CD4-positive, alpha-beta memory T cell (primary cell): ENCODE results near the gene PEX19. TPM values are rescaled to one million over a fixed set of nuclear protein-coding genes. Genes with fewer than 3 reads are reported as not detected.
"Not testable (repeated sequence)": the region's sequence is repeated elsewhere in the genome, so short reads cannot be mapped to it uniquely, and the experiment has no call there.

Experiments
- CTCF ChIA-PET: fragments of 350-600 bp; sonication (Branson Sonifier 250); formaldehyde crosslinking; loops from one replicate; lab custom pipeline; 2021; ENCODE audit warnings: inconsistent platforms; ENCODE audit not compliant: partially characterized antibody; lab: Charles Lee
- POLR2A ChIA-PET: fragments of 350-600 bp; sonication (Branson Sonifier 250); formaldehyde crosslinking; loops from one replicate; lab custom pipeline; 2021; ENCODE audit not compliant: partially characterized antibody; lab: Charles Lee
- DNase-seq, 5 donors: peaks; one replicate each; pipeline versions ENCODE4 v3.0.0 to v3.0.0-alpha.2; 2020 to 2022; ENCODE audit warnings: mixed read lengths in 1 of 5
- H3K27ac ChIP-seq: one replicate; pipeline ENCODE4 v1.7.0; 2013; ENCODE audit warnings: low read depth, low read length
- H3K27me3 ChIP-seq: 2 replicates; pipeline ENCODE4 v1.7.0; 2013; ENCODE audit warnings: mild to moderate bottlenecking, low read length, moderate library complexity; ENCODE audit not compliant: insufficient read depth
- H3K36me3 ChIP-seq: 2 replicates; pipeline ENCODE4 v1.7.0; 2013; ENCODE audit warnings: mild to moderate bottlenecking, low read length, moderate library complexity; ENCODE audit not compliant: insufficient read depth
- H3K4me1 ChIP-seq: 2 replicates; pipeline ENCODE4 v1.7.0; 2013; ENCODE audit warnings: mild to moderate bottlenecking, low read length, moderate library complexity; ENCODE audit not compliant: insufficient read depth
- H3K4me3 ChIP-seq, 2 donors: one replicate each; pipeline ENCODE4 v1.7.0; 2013; ENCODE audit warnings: low read length in 2 of 2, mild to moderate bottlenecking in 1 of 2
- H3K9me3 ChIP-seq, 2 donors: one replicate each; pipeline ENCODE4 v1.7.0; 2013; ENCODE audit warnings: low read length in 2 of 2, control low read depth in 1 of 2; ENCODE audit not compliant: control insufficient read depth in 1 of 2
- H3K27ac Mint-ChIP-seq, 7 donors: one replicate each; pipeline ENCODE4 v1.8.0; 2020 to 2021; ENCODE audit warnings: mixed read lengths in 7 of 7, mild to moderate bottlenecking in 6 of 7, inconsistent platforms in 3 of 7, moderate library complexity in 3 of 7
- H3K27me3 Mint-ChIP-seq, 2 donors: one replicate each; pipeline ENCODE4 v1.8.0; 2020 to 2021; ENCODE audit warnings: mixed read lengths in 2 of 2
- H3K36me3 Mint-ChIP-seq, 2 donors: one replicate each; pipeline ENCODE4 v1.8.0; 2020 to 2021; ENCODE audit warnings: mixed read lengths in 2 of 2, inconsistent platforms in 1 of 2, mild to moderate bottlenecking in 1 of 2
- H3K4me1 Mint-ChIP-seq, 4 donors: one replicate each; pipeline ENCODE4 v1.8.0; 2020 to 2021; ENCODE audit warnings: mixed read lengths in 4 of 4, mild to moderate bottlenecking in 1 of 4
- H3K4me3 Mint-ChIP-seq, 8 donors: one replicate each; pipeline ENCODE4 v1.8.0; 2020 to 2021; ENCODE audit warnings: mixed read lengths in 8 of 8, mild to moderate bottlenecking in 7 of 8, moderate library complexity in 6 of 8, inconsistent platforms in 3 of 8
- H3K9me3 Mint-ChIP-seq, 8 donors: one replicate each; pipeline ENCODE4 v1.8.0; 2020 to 2021; ENCODE audit warnings: mixed read lengths in 8 of 8, mild to moderate bottlenecking in 5 of 8, inconsistent platforms in 3 of 8, moderate library complexity in 1 of 8
- intact Hi-C: fragments of 100-400 bp; cut with micrococcal nuclease; formaldehyde crosslinking; loops from one replicate; pipeline ENCODE4 v1.15.1; 2023
- polyA plus RNA-seq, 2 donors: library from polyadenylated mRNA; unstranded; fragments of 300-500 nt; fragmentation: Illumina TruSeq; gene quantifications; one replicate each; pipeline ENCODE4 v1.2.3, GENCODE V29; 2021
- total RNA-seq, 2 experiments: library from RNA; stranded (reverse); gene quantifications; one replicate each; pipeline ENCODE4 v1.2.3, GENCODE V29; 2021

The PEX19 gene
- total and polyA plus RNA-seq, 4 experiments from 2014 or later, result 41.2 to 84.0 (median 57.0) TPM

DNA sequence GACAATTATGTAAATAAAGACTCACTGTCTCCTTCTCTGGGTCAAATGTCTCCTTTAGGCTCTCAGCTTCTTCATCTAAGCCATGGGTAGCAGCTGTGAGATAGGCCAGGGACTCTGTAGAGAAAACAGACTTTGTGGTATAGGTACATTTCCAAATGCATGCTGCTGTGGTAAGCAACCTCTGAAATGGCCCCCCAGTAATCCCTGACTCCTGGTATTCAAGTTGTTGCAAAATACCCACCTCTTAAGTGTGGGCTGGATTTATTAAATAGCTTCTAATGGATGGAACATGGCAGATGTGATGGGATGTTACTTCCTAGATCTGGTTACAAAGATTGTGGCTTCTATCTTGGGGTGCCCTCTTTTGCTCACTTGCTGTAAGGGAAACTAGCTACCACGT lies 11.1 kb upstream of the PEX19 start:
- H3K27ac Mint-ChIP-seq, result peak overlapping the region in 3 of 7 donors; percentile 30 to 57 (median 31)
- no peak overlapping the region for H3K4me3 Mint-ChIP-seq
- CTCF ChIA-PET, result interaction anchor here (0.9 to 9.2 kb wide), 2 partner anchors 44 to 107 kb away, joined by 4 to 177 read pairs; partner anchors contain the start of gene CASQ1
- no peak overlapping the region for H3K27ac ChIP-seq
- no peaks in the 10 kb centered on the region for H3K27me3 Mint-ChIP-seq
- H3K36me3 ChIP-seq, result peaks cover 93% of the 10 kb centered on the region
- DNase-seq, result no peak
- intact Hi-C loops, result no loop called here
- no peak overlapping the region for H3K4me3 ChIP-seq
- no peaks in the 10 kb centered on the region for H3K4me1 ChIP-seq
- no peaks in the 10 kb centered on the region for H3K27me3 ChIP-seq
- H3K9me3 Mint-ChIP-seq, result no peaks in the 10 kb centered on the region
- peaks cover 3 to 4% (median 4%) of the 10 kb centered on the region in 4 donors for H3K4me1 Mint-ChIP-seq
- H3K36me3 Mint-ChIP-seq, result peaks cover 62 to 89% of the 10 kb centered on the region in 2 donors
- POLR2A ChIA-PET, result interaction anchor here (0.9 to 1.0 kb wide), 2 partner anchors 8 to 11 kb away, joined by 3 to 5 read pairs; partner anchors contain the start of gene PEX19
- no peaks in the 10 kb centered on the region for H3K9me3 ChIP-seq

DNA sequence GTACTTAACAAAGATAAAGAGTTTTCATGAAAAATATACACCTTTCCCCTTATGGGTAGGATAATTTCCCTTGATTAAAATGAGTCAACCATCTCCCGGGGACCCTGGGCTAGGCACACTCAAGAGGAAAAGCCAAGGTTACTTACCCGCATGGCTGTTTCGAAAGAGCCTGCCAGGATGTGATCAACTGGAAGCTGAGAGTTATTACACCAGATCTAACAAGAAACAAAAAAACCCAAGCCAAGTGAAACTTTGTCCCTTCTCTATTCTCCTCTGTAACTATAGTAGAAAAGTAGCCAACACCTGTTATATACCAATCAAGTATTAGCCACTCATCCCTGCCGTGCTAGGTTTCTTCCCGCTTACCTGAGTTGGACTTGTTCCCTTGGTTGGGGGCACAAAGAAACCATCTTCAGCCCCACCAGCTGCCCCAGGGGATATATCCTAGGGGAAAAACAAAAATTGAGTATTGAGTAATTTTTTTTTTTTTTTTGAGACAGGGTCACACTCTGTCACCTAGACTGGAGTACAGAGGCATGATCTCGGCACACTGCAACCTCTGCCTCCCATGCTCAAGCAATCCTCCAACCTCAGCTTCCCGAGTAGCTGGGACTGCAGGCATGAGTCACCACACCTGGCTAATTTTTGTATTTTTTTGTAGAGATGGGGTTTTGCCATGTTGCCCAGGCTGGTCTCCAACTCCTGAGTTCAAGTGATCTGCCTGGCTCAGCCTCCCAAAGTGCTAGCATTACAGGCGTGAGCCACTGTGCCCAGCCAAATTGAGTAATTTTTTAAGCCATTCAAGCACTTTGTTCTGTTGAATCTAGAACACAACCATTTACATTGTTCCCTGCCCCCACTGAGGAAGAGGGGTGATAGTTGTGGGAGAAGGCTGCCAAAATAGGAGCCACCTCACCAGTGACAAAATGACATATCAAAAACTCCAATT lies 8.4 kb upstream of the PEX19 start:
- H3K9me3 Mint-ChIP-seq, result no peaks in the 10 kb centered on the region
- peaks cover 67 to 93% of the 10 kb centered on the region in 2 donors for H3K36me3 Mint-ChIP-seq
- intact Hi-C loops, result no loop called here
- no peaks in the 10 kb centered on the region for H3K27me3 Mint-ChIP-seq
- H3K4me3 Mint-ChIP-seq, result no peak overlapping the region
- no peak for DNase-seq
- H3K27ac Mint-ChIP-seq, result peak overlapping the region in 2 of 7 donors; percentile 21 to 48
- H3K27ac ChIP-seq, result no peak overlapping the region
- H3K9me3 ChIP-seq, result no peaks in the 10 kb centered on the region
- ChIA-PET CTCF (interaction anchor here (0.9 to 9.2 kb wide), 22 partner anchors 9 to 246 kb away, joined by 3 to 177 read pairs (median 21); partner anchors contain the start of genes CASQ1 and DCAF8), POLR2A (interaction anchor here (1.0 to 1.1 kb wide), 3 partner anchors 9 to 83 kb away, joined by 3 to 4 read pairs (median 3); partner anchors contain the start of gene PEX19)
- H3K27me3 ChIP-seq, result no peaks in the 10 kb centered on the region
- no peak overlapping the region for H3K4me3 ChIP-seq
- peaks cover 4 to 6% (median 4%) of the 10 kb centered on the region in 4 donors for H3K4me1 Mint-ChIP-seq
- peaks cover 88% of the 10 kb centered on the region for H3K36me3 ChIP-seq
- H3K4me1 ChIP-seq, result no peaks in the 10 kb centered on the region

DNA sequence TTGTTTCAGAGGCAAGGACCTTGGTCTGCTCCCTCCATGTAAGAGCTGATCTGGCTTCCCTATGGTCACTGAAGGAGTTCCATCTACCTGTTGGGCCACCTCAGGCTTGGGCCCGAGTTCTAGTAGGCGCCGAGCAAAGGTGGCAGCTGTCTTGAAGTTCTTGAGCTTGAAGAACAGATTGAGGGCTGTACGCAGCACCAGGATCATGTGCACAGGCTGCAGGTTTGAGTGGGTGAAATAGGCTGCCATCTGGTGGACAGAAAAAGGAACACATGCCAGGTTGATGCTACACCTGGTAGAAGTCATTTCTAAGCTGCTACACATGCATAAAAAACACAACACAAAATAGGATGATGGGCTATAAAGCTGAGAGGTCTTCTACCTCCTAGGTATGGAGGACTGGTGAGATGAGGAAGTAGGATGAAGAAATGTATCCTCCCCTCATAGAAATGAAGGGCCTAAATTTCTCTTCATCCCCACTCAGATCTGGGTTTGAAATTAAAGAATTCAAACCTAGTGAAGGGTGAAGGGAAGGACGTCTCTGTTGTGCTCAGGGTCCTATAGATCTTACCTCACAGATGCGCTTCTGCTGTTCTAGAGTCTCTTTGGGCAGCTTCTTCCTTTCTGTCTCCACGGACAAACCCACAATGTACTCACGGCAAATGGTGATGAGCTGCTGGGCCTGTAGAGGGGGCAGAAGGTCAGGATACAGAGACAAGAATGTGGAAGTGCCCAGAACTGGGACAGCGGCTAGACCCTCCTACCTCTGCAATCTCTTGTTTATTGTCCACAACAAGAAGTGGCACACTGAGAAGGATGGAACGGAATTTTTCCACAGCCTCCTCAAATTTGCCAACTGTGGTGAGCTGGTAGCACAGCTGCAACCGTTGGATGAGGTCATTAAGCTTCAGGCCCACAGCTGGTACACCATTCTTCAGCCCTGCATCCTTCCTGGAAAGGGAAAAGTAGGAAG lies 6.6 kb upstream of the PEX19 start:
- intact Hi-C loops, result loop anchor here (1.0 to 2.0 kb wide), 4 partner anchors 39 to 245 kb away; no protein-coding TSS in a partner anchor

DNA sequence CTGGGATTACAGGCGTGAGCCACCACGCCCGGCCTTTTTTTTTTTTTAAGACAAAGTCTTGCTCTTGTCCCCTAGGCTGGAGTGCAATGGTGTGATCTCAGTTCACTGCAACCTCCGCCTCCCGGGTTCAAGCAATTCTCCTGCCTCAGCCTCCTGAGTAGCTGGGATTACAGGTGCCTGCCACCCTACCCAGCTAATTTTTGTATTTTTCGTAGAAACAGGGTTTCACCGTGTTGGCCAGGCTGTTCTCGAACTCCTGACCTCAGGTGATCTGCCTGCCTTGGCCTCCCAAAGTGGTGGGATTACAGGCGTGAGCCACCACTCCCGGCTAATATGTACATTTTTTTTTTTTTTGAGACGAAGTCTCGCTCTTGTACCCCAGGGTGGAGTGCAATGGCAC lies 2.8 kb upstream of the PEX19 start:
- H3K4me3 ChIP-seq, H3K9me3 ChIP-seq, H3K27me3 Mint-ChIP-seq, H3K9me3 Mint-ChIP-seq, H3K27ac Mint-ChIP-seq, H3K4me3 Mint-ChIP-seq, H3K27ac ChIP-seq, DNase-seq, H3K27me3 ChIP-seq: not testable (repeated sequence)
- intact Hi-C loops, result loop anchor here (5.0 kb wide), 1 partner anchor 80 kb away; the partner anchor contains the start of gene PEA15
- ChIA-PET CTCF (interaction anchor here (0.6 to 9.2 kb wide), 6 partner anchors 11 to 187 kb away, joined by 3 to 177 read pairs (median 5); partner anchors contain the start of gene CASQ1), POLR2A (interaction anchor here (0.7 to 1.3 kb wide), 4 partner anchors 8 to 187 kb away, joined by 3 to 6 read pairs (median 3); partner anchors contain the start of gene DCAF8)
- Histone ChIP-seq H3K36me3 (peaks cover 36% of the 10 kb centered on the region), H3K4me1 (peaks cover 24% of the 10 kb centered on the region)
- Mint-ChIP-seq H3K4me1 (peaks cover 21 to 41% (median 30%) of the 10 kb centered on the region in 4 donors), H3K36me3 (peaks cover 36 to 58% of the 10 kb centered on the region in 2 donors)

More for the DNA sequence above, 6.6 kb upstream of the PEX19 start:
- no peaks in the 10 kb centered on the region for H3K27me3 ChIP-seq
- no peaks in the 10 kb centered on the region for H3K4me1 ChIP-seq
- H3K9me3 Mint-ChIP-seq, result no peaks in the 10 kb centered on the region
- peaks cover 4 to 10% (median 4%) of the 10 kb centered on the region in 4 donors for H3K4me1 Mint-ChIP-seq
- H3K27me3 Mint-ChIP-seq, result no peaks in the 10 kb centered on the region
- H3K36me3 ChIP-seq, result peaks cover 70% of the 10 kb centered on the region
- H3K27ac Mint-ChIP-seq, result peak overlapping the region; percentile 0 to 90 (median 77)
- no peak overlapping the region for H3K4me3 ChIP-seq
- no peak overlapping the region for H3K27ac ChIP-seq
- DNase-seq, result peak; percentile 75 to 79 (median 76)
- POLR2A ChIA-PET, result interaction anchor here (0.6 to 2.4 kb wide), 14 partner anchors 10 to 193 kb away, joined by 3 to 15 read pairs (median 4); partner anchors contain the start of genes DCAF8 and IGSF8
- H3K36me3 Mint-ChIP-seq, result peaks cover 51 to 80% of the 10 kb centered on the region in 2 donors
- CTCF ChIA-PET, result interaction anchor here (0.6 to 9.2 kb wide), 58 partner anchors 11 to 245 kb away, joined by 3 to 177 read pairs (median 6); partner anchors contain the start of genes CASQ1, COPA, DCAF8 and IGSF8
- no peak overlapping the region for H3K4me3 Mint-ChIP-seq
- no peaks in the 10 kb centered on the region for H3K9me3 ChIP-seq

DNA sequence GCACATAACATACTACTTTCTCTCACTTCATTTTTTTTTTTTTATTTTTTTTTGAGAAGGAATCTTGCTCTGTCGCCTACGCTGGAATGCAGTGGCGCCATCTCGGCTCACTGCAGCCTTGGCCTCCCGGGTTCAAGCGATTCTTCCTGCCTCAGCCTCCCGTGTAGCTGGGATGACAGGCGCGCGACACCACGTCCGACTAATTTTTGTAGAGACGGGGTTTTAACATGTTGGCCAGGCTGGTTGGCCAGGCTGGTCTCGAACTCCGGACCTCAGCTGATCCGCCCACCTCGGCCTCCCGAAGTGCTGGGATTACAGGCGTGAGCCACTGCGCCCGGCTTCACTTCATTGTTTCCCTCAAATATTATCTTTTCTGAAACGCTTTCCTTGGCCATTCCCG lies 573 bp upstream of the PEX19 start:
- POLR2A ChIA-PET, result interaction anchor here (0.6 to 3.9 kb wide), 15 partner anchors 10 to 836 kb away, joined by 3 to 90 read pairs (median 5); partner anchors contain the start of genes DCAF8, IGSF8 and PEA15
- peaks cover 24% of the 10 kb centered on the region for H3K4me1 ChIP-seq
- peak overlapping the region; percentile 53 to 98 for H3K4me3 ChIP-seq
- CTCF ChIA-PET, result interaction anchor here (0.7 to 2.7 kb wide), 8 partner anchors 10 to 200 kb away, joined by 3 to 12 read pairs (median 4); partner anchors contain the start of gene DCAF8
- H3K27ac ChIP-seq, result no peak overlapping the region
- intact Hi-C loops, result loop anchor here (1.0 to 5.0 kb wide), 3 partner anchors 23 to 78 kb away; partner anchors contain the start of genes COPA, DCAF8, NCSTN and PEA15
- peaks cover 36% of the 10 kb centered on the region for H3K36me3 ChIP-seq
- Mint-ChIP-seq H3K4me3 (peak overlapping the region in 7 of 8 donors; percentile 30 to 100 (median 98)), H3K4me1 (peaks cover 21 to 44% (median 28%) of the 10 kb centered on the region in 4 donors), H3K27ac (peak overlapping the region in 5 of 7 donors; percentile 29 to 87 (median 75)), H3K27me3 (no peaks in the 10 kb centered on the region), H3K9me3 (no peaks in the 10 kb centered on the region), H3K36me3 (peaks cover 33 to 58% of the 10 kb centered on the region in 2 donors)
- DNase-seq, result no peak
- H3K27me3 ChIP-seq, result no peaks in the 10 kb centered on the region
- H3K9me3 ChIP-seq, result no peaks in the 10 kb centered on the region
